ENCODE results near the gene NPPC.

DNA sequence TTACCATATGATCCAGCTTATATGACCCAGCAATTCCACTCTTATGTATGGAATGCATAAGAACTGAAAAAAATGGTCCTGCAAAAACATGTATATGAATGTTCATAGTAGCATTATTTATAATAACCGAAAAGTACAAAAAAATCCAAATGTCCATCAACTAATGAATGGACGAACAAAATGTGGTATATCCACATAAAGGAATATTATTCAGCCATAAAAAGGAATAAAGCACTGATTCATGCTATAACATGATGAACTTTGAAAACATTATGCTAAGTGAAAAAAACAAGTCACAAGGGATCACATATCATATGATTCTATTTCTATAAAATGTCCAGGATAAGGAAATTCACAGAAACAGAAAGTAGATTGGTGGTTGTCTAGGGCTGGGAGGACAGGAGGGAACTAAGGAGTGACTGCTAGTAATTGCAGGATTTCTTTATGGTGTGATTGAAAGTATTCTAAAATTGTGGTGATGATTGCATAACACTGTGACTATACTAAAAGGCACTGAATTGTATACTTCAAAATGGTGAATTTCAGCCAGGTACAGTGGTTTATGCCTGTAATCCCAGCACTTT is 25.3 kb upstream of the NPPC start:
- TF ChIP-seq, protein P1, sequence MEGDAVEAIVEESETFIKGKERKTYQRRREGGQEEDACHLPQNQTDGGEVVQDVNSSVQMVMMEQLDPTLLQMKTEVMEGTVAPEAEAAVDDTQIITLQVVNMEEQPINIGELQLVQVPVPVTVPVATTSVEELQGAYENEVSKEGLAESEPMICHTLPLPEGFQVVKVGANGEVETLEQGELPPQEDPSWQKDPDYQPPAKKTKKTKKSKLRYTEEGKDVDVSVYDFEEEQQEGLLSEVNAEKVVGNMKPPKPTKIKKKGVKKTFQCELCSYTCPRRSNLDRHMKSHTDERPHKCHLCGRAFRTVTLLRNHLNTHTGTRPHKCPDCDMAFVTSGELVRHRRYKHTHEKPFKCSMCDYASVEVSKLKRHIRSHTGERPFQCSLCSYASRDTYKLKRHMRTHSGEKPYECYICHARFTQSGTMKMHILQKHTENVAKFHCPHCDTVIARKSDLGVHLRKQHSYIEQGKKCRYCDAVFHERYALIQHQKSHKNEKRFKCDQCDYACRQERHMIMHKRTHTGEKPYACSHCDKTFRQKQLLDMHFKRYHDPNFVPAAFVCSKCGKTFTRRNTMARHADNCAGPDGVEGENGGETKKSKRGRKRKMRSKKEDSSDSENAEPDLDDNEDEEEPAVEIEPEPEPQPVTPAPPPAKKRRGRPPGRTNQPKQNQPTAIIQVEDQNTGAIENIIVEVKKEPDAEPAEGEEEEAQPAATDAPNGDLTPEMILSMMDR (IDR thresholded peaks at IDR 0.05; ENCODE audit: control extremely low read depth in 1 of 3, insufficient read depth in 1 of 3, low read depth in 1 of 3, low read length in 3 of 3), result no peak
- TF ChIP-seq CHD1 (IDR thresholded peaks at IDR 0.05; ENCODE audit: low read depth, low read length) (no peak), RXRA (IDR thresholded peaks at IDR 0.05; ENCODE audit: insufficient read depth, low read depth, low read length) (no peak), CEBPB (IDR thresholded peaks at IDR 0.05; ENCODE audit: low read depth, low read length) (no peak), FOSL1 (IDR thresholded peaks at IDR 0.05; ENCODE audit: insufficient read depth, low read depth, low read length) (no peak), POLR2A (IDR thresholded peaks at IDR 0.05; ENCODE audit: control extremely low read depth in 1 of 2, low read depth in 2 of 2, low read length in 2 of 2) (no peak), TAF7 (optimal IDR thresholded peaks at IDR 0.05; ENCODE audit: borderline replicate concordance, low read depth, low read length) (no peak), YY1 (IDR thresholded peaks at IDR 0.05; ENCODE audit: low read depth, low read length) (no peak), RFX5 (IDR thresholded peaks at IDR 0.05; ENCODE audit: borderline replicate concordance, low read depth, low read length) (no peak), GABPA (IDR thresholded peaks at IDR 0.05; ENCODE audit: borderline replicate concordance, insufficient read depth, low read length) (no peak), NRF1 (IDR thresholded peaks at IDR 0.05; ENCODE audit: low read depth, low read length) (no peak), POLR2AphosphoS5 (IDR thresholded peaks at IDR 0.05; ENCODE audit: low read depth, low read length) (no peak)
- TF ChIP-seq, protein P2, sequence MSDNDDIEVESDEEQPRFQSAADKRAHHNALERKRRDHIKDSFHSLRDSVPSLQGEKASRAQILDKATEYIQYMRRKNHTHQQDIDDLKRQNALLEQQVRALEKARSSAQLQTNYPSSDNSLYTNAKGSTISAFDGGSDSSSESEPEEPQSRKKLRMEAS (IDR thresholded peaks at IDR 0.05), result no peak

Measured in H1 (cell line).